Hematopoietic multipotent progenitor cell treated with erythropoietin and hydrocortisone succinate and interleukin-3 and kit ligand, for 4 days (in vitro differentiated cells): ENCODE results near the gene APOA5.
A peak's percentile ranks its signal among the peaks of the same experiment; 100 is the strongest.

Experiments used
- DNase-seq: peaks from one replicate; pipeline ENCODE4 v3.0.0-alpha.2; 2015

The APOA5 gene

DNA sequence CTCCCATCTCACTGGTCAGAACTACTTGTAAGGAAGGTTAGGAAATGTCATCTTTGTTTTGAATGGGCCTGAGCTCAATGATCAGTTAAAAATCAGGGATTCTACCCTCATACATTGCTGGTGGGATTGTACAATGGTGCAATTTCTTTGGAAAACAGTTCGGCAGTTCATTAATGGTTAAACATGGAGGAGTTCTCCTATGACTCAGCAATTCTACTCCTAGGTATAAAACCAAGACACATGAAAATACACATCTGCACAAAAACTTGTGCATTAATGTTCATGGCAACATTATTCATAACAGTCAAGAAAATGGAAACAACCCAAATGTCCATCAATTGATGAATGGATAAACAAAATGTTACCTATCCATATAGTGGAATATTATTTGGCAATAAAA, 4.9 kb upstream of the APOA5 start:
- no peak for DNase-seq

DNA sequence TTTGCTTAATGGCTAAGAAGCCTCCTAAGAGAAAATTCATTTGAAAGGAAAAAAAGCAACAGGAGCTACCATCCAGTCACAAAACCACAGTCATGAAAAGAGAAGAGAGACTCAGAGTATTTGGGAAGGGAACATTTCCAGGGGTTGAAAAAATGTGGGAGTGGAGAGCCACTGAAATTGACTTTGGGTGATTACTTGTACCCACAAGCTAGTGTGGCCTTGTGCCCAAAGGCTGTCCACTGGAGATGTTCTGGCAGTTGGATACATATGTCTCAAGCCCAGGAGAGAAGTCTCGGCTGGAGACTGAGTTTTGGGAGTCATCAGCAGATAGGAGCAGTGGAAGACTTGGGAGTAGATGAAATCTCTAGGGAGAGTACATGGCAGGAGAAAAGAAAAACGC, 3.2 kb upstream of the APOA5 start:
- no peak for DNase-seq

- peak; percentile 50 for DNase-seq
Observed at GRCh38 chr11:116793772-116794097, 2.1 kb upstream of the APOA5 start.

GRCh38 chr11:116792869-116793771, 1.4 kb upstream of the APOA5 start:
- no peak for DNase-seq

- no peak for DNase-seq
Observed at GRCh38 chr11:116792144-116792868, 627 bp upstream of the APOA5 start.

- DNase-seq: peak; percentile 86
Observed at GRCh38 chr11:116791002-116791812, 472 bp downstream of the APOA5 start.

DNA sequence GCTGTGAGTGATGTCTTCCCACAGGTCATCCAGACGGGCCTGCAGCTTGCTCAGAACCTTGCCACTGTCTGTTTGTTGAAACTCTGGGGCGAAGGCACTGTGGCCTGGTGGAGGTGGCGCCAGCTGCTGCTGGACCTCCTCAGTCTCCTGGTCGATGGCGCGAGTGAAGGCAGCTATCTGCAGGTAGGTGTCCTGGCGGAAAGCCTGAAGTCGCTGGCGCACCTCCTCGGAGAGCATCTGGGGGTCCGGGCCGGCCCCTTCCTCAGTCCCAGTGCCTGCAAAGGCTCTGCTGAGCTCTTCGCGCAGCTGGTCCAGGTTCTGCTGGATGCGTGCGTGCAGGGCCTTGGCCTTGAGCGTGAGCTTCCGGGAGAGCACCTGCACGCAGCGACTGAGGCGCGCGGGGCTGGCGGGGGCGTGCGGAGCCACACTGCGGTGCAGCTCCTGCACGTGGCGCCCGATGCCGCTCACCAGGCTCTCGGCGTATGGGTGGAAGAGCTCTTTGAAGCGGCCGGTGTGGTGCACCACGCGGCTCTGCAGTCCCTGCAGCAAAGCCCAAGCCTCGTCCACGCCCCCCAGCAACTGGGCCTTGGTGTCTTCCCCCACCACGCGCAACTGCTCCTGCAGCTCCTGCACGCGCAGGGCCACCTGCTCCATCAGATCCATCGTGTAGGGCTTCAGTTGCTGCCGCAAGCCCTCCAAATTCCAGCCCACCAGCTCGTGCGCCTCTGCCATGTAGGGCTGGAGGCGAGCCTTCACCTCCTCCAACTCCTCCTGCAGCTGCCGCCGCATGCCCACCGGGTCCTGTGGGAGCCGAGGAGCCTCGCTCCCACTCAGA, 1.3 kb downstream of the APOA5 start:
- no peak for DNase-seq

- DNase-seq: no peak
Observed at GRCh38 chr11:116788975-116789374, 2.7 kb downstream of the APOA5 start.

GRCh38 chr11:116788534-116788933, 3.1 kb downstream of the APOA5 start:
- DNase-seq: no peak

DNA sequence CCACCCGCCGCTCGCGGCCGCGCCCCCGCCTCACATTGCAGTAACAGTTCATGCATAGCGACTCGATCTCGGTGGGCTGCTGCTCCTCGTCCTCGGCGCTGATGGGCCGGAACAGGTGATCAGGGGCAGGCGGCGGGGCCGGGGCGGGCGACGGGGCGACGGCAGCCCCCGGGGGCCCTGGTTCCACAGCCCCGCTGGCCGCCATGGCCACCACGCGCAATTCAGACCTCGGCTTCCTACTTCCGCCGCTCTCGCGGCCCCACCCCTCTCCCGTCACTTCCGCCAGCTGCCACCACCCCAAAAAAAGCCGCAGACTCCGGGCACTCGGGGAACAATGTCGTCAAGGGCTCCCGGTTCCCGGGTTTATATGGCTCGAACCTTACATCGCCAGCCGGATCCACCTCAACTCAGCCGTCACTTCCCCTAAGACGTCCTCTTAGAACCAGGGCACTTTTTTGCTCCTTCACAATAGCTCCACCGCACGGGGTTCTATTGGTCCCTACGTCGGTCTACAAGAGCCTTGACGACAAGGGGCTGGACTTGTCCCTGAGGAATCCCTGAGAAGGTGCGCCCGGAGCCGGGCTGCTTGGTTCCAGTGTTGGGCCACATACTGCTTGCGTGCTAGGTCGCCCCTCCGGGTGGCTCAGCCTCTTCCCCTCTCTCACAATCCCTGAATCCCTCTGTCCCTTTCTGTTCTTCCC, 3.7 kb downstream of the APOA5 start, which contains the start of gene ZPR1:
TSS of gene ZPR1 (minus strand) at position 238 of the 701 bp plus-strand sequence. CDS start at position 205, 33 bp downstream.
- DNase-seq: peak; percentile 91

DNA sequence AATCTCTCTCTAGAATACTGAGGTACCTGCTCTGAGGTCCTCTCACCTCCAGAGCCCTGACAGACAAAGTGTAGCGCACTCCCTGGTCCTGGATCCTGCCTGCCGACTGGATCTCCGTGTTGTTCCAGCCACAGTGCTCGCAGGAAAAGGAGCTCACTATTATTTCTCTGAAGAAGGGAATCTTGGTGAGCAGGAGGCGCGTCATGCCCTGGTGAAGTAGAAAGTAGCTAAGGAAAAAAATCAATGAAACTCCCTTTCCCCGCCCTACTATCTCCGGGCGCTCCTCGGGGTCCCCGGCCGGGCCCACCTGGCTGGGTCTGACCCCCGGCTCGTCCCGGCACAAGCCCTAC, 4.3 kb downstream of the APOA5 start:
- DNase-seq: no peak

- DNase-seq: no peak
Observed at GRCh38 chr11:116786966-116787365, 4.7 kb downstream of the APOA5 start.

- no peak for DNase-seq
Observed at GRCh38 chr11:116786326-116786725, 5.4 kb downstream of the APOA5 start.

GRCh38 chr11:116782728-116783127, 9.0 kb downstream of the APOA5 start:
- DNase-seq: no peak

DNA sequence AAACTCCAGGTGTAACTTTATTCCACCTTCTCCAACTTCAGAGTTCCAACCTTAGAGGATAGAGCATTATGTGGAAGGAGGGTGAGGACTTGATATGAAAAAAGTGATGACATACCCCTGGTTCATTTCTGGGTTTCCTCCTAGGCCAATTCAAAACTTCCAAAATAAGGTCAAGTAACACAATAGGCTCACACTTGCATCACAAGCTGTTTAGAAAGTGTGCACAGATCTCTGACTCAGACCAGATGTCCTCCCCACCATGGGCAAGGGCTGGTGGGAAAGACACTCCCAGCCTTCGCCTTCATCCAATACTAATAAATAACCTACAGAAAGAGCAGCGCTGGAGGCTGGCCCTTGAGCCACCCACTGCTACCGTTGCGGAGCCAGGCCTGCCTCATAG, 13.1 kb downstream of the APOA5 start:
- no peak for DNase-seq

DNA sequence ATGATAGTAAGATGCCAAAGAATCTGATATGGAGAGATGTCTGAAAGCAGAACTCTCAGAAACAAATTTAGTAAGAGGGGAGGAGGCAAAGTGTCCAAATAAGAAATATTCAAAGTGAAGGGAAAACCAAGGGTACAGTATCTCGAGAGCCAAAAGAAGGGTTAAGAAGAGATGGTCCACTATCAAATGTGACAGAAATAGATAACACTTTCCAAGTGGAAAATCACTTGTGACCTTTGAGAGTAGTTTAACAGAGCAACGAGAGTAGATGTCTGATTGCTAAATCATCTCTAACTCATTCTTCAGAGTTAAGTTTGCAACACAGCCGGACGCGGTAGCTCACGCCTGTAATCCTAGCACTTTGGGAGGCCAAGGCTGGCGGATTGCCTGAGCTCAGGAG, 14.6 kb downstream of the APOA5 start:
- DNase-seq: peak; percentile 54

- peak; percentile 19 for DNase-seq
Observed at GRCh38 chr11:116776522-116776984, 15.1 kb downstream of the APOA5 start.

GRCh38 chr11:116775975-116776374, 15.7 kb downstream of the APOA5 start:
- no peak for DNase-seq

DNA sequence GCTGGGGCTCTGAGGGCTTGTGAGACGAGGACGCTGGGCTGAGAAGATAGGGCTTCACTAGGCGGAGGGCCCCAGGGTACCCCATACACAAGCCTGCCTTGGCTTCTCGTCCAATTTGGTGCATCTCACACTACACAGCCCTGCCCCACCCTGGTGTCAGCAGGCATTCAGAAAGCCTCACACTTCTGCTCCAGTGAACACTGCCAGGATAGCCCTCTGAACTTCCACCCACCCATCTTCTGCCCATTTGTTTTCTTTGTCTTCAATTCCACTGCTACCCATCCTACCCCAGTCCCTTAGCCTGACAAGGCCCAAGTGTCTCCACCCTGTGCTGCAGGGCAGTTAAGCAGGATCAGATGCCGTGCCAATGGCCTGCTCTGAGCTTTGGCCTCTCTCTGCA, 17.0 kb downstream of the APOA5 start:
- DNase-seq: peak; percentile 46

- DNase-seq: peak; percentile 73
Observed at GRCh38 chr11:116773203-116774097, 18.2 kb downstream of the APOA5 start.
